ENCODE measurements around the gene CHRNA5. TPM values are rescaled to one million over a fixed set of nuclear protein-coding genes. Genes with fewer than 3 reads are reported as not detected.

CHRNA5 gene
- polyA plus RNA-seq, 3 donors: 0.19 TPM; not detected in 2

GRCh38 chr15:78598348-78598747 is 33.0 kb downstream of the CHRNA5 start:
- H3K4me1 Mint-ChIP-seq: no peaks in the 10 kb centered on the region
- Histone ChIP-seq H4K20me1 (ENCODE audit: insufficient read depth, low read length) (no peaks in the 10 kb centered on the region), H3K9me3 (replicated peaks in 1 of 2; ENCODE audit: control insufficient read depth in 1 of 2, insufficient read depth in 1 of 2, low read length in 2 of 2) (no peaks in the 10 kb centered on the region), H2AFZ (ENCODE audit: insufficient read depth, low read depth, low read length, poor library complexity, severe bottlenecking) (no peak overlapping the region), H3K4me2 (replicated peaks; ENCODE audit: extremely low read depth, low read length, poor library complexity, severe bottlenecking) (no peak overlapping the region), H3K9ac (ENCODE audit: insufficient read depth, low read length, poor library complexity, severe bottlenecking) (no peak overlapping the region), H3K4me1 (ENCODE audit: control insufficient read depth in 1 of 2, insufficient read depth in 2 of 2, low read length in 2 of 2) (no peaks in the 10 kb centered on the region), H3K27me3 (ENCODE audit: control insufficient read depth in 2 of 2, insufficient read depth in 2 of 2, low read length in 2 of 2) (no peaks in the 10 kb centered on the region), H3K4me3 (replicated peaks in 1 of 3; ENCODE audit: low read depth in 2 of 3, low read length in 3 of 3) (no peak overlapping the region), H3K36me3 (replicated peaks in 1 of 2; ENCODE audit: control insufficient read depth in 1 of 2, insufficient read depth in 2 of 2, low read length in 2 of 2) (no peaks in the 10 kb centered on the region), H3K27ac (ENCODE audit: low read depth in 1 of 2, low read length in 2 of 2) (no peak overlapping the region), H3K79me2 (ENCODE audit: insufficient read depth, low read length) (no peaks in the 10 kb centered on the region)
- H3K36me3 Mint-ChIP-seq: no peaks in the 10 kb centered on the region
- peaks cover 0 to 1% (median 0%) of the 10 kb centered on the region in 7 donors for H3K9me3 Mint-ChIP-seq
- no peak overlapping the region for H3K4me3 Mint-ChIP-seq
- DNase-seq: no peak
- 76% methylated on average over 2 of the region's 3 CpGs for WGBS (ENCODE audit: insufficient coverage)
- H3K27me3 Mint-ChIP-seq (ENCODE audit: low read depth in 3 of 3): peaks cover 0 to 5% (median 2%) of the 10 kb centered on the region in 3 donors
- H3K27ac Mint-ChIP-seq: no peak overlapping the region
- intact Hi-C loops (cut with micrococcal nuclease): no loop called here
- TF ChIP-seq, protein P1, sequence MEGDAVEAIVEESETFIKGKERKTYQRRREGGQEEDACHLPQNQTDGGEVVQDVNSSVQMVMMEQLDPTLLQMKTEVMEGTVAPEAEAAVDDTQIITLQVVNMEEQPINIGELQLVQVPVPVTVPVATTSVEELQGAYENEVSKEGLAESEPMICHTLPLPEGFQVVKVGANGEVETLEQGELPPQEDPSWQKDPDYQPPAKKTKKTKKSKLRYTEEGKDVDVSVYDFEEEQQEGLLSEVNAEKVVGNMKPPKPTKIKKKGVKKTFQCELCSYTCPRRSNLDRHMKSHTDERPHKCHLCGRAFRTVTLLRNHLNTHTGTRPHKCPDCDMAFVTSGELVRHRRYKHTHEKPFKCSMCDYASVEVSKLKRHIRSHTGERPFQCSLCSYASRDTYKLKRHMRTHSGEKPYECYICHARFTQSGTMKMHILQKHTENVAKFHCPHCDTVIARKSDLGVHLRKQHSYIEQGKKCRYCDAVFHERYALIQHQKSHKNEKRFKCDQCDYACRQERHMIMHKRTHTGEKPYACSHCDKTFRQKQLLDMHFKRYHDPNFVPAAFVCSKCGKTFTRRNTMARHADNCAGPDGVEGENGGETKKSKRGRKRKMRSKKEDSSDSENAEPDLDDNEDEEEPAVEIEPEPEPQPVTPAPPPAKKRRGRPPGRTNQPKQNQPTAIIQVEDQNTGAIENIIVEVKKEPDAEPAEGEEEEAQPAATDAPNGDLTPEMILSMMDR (IDR thresholded peaks at IDR 0.05): no peak

- Histone ChIP-seq H3K4me1 (ENCODE audit: control insufficient read depth in 1 of 2, insufficient read depth in 2 of 2, low read length in 2 of 2) (no peaks in the 10 kb centered on the region), H3K27ac (ENCODE audit: low read depth in 1 of 2, low read length in 2 of 2) (no peak overlapping the region), H3K9me3 (replicated peaks in 1 of 2; ENCODE audit: control insufficient read depth in 1 of 2, insufficient read depth in 1 of 2, low read length in 2 of 2) (no peaks in the 10 kb centered on the region), H3K9ac (ENCODE audit: insufficient read depth, low read length, poor library complexity, severe bottlenecking) (no peak overlapping the region), H2AFZ (ENCODE audit: insufficient read depth, low read depth, low read length, poor library complexity, severe bottlenecking) (no peak overlapping the region), H3K79me2 (ENCODE audit: insufficient read depth, low read length) (no peaks in the 10 kb centered on the region), H3K36me3 (replicated peaks in 1 of 2; ENCODE audit: control insufficient read depth in 1 of 2, insufficient read depth in 2 of 2, low read length in 2 of 2) (no peaks in the 10 kb centered on the region), H3K27me3 (ENCODE audit: control insufficient read depth in 2 of 2, insufficient read depth in 2 of 2, low read length in 2 of 2) (no peaks in the 10 kb centered on the region), H4K20me1 (ENCODE audit: insufficient read depth, low read length) (no peaks in the 10 kb centered on the region), H3K4me2 (replicated peaks; ENCODE audit: extremely low read depth, low read length, poor library complexity, severe bottlenecking) (no peak overlapping the region), H3K4me3 (replicated peaks in 1 of 3; ENCODE audit: low read depth in 2 of 3, low read length in 3 of 3) (no peak overlapping the region)
- no peak overlapping the region for H3K4me3 Mint-ChIP-seq
- TF ChIP-seq, protein P1 (IDR thresholded peaks at IDR 0.05): no peak
- intact Hi-C loops (cut with micrococcal nuclease): no loop called here
- no peak for DNase-seq
- peaks cover 0 to 1% (median 0%) of the 10 kb centered on the region in 7 donors for H3K9me3 Mint-ChIP-seq
- H3K36me3 Mint-ChIP-seq: no peaks in the 10 kb centered on the region
- H3K27ac Mint-ChIP-seq: no peak overlapping the region
- H3K4me1 Mint-ChIP-seq: no peaks in the 10 kb centered on the region
- peaks cover 0 to 9% (median 2%) of the 10 kb centered on the region in 3 donors for H3K27me3 Mint-ChIP-seq (ENCODE audit: low read depth in 3 of 3)
Measured at GRCh38 chr15:78599189-78599588, 33.9 kb downstream of the CHRNA5 start.

Measured in CD14-positive monocyte (primary cell).